ENCODE results near the gene SLIT1. TPM values are rescaled to one million over a fixed set of nuclear protein-coding genes. Genes with fewer than 3 reads are reported as not detected.
A peak's percentile ranks its signal among the peaks of the same experiment; 100 is the strongest.

Gene SLIT1
- total RNA-seq, 1 donor from 2014 or later: 10.6 TPM

DNA sequence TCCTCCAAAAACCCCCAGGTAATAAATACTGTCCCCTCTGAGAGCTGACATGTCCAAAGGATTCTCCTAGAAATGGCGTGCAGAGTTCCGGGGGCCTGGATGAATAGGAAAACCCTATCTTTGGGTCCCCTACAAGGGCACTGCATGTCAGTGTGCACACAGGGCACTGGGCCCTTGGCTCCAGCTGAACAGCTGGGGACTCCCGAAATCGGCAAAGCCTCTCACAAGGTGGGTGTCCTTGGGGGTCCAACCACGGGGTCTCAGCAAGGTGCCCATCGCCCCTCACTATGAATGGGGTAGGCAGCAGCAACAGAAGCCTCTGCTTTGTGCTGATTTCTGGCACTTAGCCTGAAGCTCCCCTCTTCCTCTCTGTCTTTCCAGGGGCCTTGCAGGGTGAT lies 46.1 kb downstream of the SLIT1 start:
- peak overlapping the region; percentile 95 for H3K27ac Mint-ChIP-seq (ENCODE audit: unreplicated experiment)
- H3K4me3 Mint-ChIP-seq: peak overlapping the region; percentile 76
- no peaks in the 10 kb centered on the region for H3K36me3 Mint-ChIP-seq (ENCODE audit: low read depth)
- H3K9me3 Mint-ChIP-seq: no peaks in the 10 kb centered on the region
- TF ChIP-seq, protein P1, sequence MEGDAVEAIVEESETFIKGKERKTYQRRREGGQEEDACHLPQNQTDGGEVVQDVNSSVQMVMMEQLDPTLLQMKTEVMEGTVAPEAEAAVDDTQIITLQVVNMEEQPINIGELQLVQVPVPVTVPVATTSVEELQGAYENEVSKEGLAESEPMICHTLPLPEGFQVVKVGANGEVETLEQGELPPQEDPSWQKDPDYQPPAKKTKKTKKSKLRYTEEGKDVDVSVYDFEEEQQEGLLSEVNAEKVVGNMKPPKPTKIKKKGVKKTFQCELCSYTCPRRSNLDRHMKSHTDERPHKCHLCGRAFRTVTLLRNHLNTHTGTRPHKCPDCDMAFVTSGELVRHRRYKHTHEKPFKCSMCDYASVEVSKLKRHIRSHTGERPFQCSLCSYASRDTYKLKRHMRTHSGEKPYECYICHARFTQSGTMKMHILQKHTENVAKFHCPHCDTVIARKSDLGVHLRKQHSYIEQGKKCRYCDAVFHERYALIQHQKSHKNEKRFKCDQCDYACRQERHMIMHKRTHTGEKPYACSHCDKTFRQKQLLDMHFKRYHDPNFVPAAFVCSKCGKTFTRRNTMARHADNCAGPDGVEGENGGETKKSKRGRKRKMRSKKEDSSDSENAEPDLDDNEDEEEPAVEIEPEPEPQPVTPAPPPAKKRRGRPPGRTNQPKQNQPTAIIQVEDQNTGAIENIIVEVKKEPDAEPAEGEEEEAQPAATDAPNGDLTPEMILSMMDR (conservative IDR thresholded peaks at IDR 0.05): no peak
- H3K27me3 Mint-ChIP-seq (ENCODE audit: low read depth): peaks cover 58% of the 10 kb centered on the region
- DNase-seq (ENCODE audit: low read depth, low spot score): no peak
- H3K4me1 Mint-ChIP-seq: peaks cover 60% of the 10 kb centered on the region

DNA sequence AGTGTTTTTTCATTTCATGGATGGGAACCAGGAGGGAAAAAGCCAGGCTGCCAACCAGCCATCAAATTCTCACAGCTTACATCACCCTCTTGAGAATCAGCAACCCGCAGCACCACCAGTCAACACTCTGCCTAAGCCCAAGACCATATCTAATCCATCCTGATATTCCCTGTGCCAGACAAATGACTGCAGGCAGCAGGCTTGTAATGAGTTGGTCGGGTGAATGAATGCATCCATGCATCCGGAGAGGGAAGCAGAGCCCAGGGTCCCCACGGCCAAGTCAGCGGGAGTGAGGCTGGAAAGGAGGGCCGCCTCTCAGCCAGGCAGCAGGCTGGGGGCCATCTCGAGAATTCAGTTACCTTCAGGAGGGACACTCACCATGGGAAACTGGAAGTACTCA lies 46.9 kb downstream of the SLIT1 start:
- DNase-seq (ENCODE audit: low read depth, low spot score): no peak
- peaks cover 57% of the 10 kb centered on the region for H3K27me3 Mint-ChIP-seq (ENCODE audit: low read depth)
- no peak overlapping the region for H3K27ac Mint-ChIP-seq (ENCODE audit: unreplicated experiment)
- no peaks in the 10 kb centered on the region for H3K36me3 Mint-ChIP-seq (ENCODE audit: low read depth)
- TF ChIP-seq, protein P1 (conservative IDR thresholded peaks at IDR 0.05): no peak
- no peak overlapping the region for H3K4me3 Mint-ChIP-seq
- peaks cover 68% of the 10 kb centered on the region for H3K4me1 Mint-ChIP-seq
- H3K9me3 Mint-ChIP-seq: no peaks in the 10 kb centered on the region

DNA sequence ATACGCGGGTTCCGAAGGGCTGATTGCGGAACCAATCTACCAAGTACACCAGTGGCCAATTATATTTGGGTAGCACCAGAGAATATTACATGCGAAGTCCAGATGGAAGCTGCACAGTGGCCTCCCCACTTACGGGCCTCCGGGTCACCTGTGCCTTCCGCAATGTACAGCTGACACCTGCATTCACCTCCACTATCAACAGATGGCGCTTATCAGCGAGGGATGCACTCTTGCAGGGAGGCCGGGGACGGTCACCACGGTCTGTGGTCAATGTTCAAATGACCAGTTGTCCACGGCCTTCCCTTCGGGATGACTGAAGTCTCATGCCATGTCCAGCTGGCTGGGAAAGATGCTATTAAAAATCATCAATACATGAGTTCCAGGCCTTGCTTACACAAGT lies 47.6 kb downstream of the SLIT1 start:
- TF ChIP-seq, protein P1 (conservative IDR thresholded peaks at IDR 0.05): peak; percentile 33
- Mint-ChIP-seq H3K36me3 (ENCODE audit: low read depth) (no peaks in the 10 kb centered on the region), H3K27me3 (ENCODE audit: low read depth) (peaks cover 55% of the 10 kb centered on the region), H3K4me3 (no peak overlapping the region), H3K4me1 (peaks cover 72% of the 10 kb centered on the region), H3K9me3 (no peaks in the 10 kb centered on the region), H3K27ac (ENCODE audit: unreplicated experiment) (no peak overlapping the region)
- no peak for DNase-seq (ENCODE audit: low read depth, low spot score)

DNA sequence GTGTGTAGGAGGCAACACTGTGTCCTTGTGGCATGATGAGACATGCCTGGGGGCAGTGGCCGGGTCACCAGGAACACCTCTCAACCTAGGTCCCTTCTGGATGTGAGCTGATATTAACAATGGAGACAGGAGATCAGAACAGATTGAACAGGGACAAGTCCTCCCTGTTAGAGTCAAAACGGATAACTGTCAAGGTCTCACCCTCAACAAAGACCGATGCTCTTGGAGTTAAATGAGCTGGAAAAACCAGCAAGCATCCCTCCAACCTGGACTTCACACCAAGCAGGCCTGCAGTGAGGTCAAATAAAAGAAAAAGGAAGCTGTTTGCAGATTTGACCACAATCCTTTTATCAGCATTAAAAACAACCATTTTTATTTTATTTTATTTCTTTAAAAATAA lies 49.0 kb downstream of the SLIT1 start:
- Mint-ChIP-seq H3K4me1 (peaks cover 78% of the 10 kb centered on the region), H3K27ac (ENCODE audit: unreplicated experiment) (no peak overlapping the region), H3K36me3 (ENCODE audit: low read depth) (no peaks in the 10 kb centered on the region), H3K4me3 (no peak overlapping the region), H3K9me3 (no peaks in the 10 kb centered on the region), H3K27me3 (ENCODE audit: low read depth) (peaks cover 47% of the 10 kb centered on the region)
- TF ChIP-seq, protein P1 (conservative IDR thresholded peaks at IDR 0.05): no peak
- DNase-seq (ENCODE audit: low read depth, low spot score): no peak

DNA sequence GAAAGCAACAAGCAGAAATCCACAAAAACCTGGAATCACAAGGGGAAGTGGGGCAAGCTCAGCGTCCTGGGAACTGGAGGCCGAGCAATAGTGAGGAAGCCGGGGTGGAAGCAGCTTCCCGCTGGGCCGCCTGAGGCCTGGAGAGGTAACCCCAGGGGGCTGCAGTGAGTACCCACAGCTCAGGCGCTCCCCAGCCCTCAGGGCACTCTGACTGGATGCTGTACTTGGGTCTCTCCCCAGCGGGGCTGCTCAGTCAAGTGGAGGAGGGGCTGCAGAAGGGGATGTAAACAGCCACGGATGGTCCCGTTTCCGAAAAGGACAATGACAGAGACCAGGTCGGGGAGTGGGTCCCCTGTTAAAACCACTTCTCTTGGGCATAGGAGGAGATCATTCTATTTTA lies 50.3 kb downstream of the SLIT1 start:
- H3K4me3 Mint-ChIP-seq: peak overlapping the region; percentile 34
- TF ChIP-seq, protein P1 (conservative IDR thresholded peaks at IDR 0.05): no peak
- no peaks in the 10 kb centered on the region for H3K9me3 Mint-ChIP-seq
- DNase-seq (ENCODE audit: low read depth, low spot score): no peak
- peaks cover 44% of the 10 kb centered on the region for H3K27me3 Mint-ChIP-seq (ENCODE audit: low read depth)
- H3K27ac Mint-ChIP-seq (ENCODE audit: unreplicated experiment): no peak overlapping the region
- peaks cover 76% of the 10 kb centered on the region for H3K4me1 Mint-ChIP-seq
- H3K36me3 Mint-ChIP-seq (ENCODE audit: low read depth): no peaks in the 10 kb centered on the region

DNA sequence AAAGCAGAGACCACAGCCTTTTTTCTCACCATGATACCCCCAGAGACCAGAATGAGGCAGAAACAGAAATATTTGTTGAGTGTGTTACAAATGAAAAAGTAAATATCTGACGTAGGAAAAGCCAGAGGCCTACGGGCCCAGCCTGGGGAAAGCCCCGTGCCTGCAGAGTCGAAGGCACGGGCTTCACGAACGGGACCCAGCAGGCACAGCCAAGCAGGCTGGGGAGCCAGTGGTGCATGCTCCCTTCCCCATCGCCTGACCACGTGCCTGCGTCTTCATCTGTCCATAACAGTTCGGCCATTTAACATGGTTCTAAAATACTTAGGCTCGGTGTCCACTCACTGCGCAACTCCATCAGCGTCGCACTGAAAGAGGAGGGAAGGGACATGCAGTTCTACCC lies 50.8 kb downstream of the SLIT1 start:
- no peaks in the 10 kb centered on the region for H3K9me3 Mint-ChIP-seq
- H3K4me1 Mint-ChIP-seq: peaks cover 74% of the 10 kb centered on the region
- peaks cover 39% of the 10 kb centered on the region for H3K27me3 Mint-ChIP-seq (ENCODE audit: low read depth)
- TF ChIP-seq, protein P1 (conservative IDR thresholded peaks at IDR 0.05): no peak
- DNase-seq (ENCODE audit: low read depth, low spot score): no peak
- no peak overlapping the region for H3K4me3 Mint-ChIP-seq
- peak overlapping the region; percentile 35 for H3K27ac Mint-ChIP-seq (ENCODE audit: unreplicated experiment)
- H3K36me3 Mint-ChIP-seq (ENCODE audit: low read depth): no peaks in the 10 kb centered on the region

Data from neural crest cell (in vitro differentiated cells).